IMR-90 (cell line): Measurements from ENCODE around the gene RARB. TPM values are rescaled to one million over a fixed set of nuclear protein-coding genes. Genes with fewer than 3 reads are reported as not detected.

ENCODE experiments used
- ATAC-seq: fragments of 200-7000 bp; cut with Tn5 transposase; 2 replicates; pipeline ENCODE4 v1.9.1; 2020; ENCODE audit warnings: low read depth, mild to moderate bottlenecking, moderate library complexity
- BruUV-seq: library from RNA; stranded (reverse); fragments of 400-500 nt; replicated peaks from 2 replicates; lab custom pipeline; 2021; lab: Mats Ljungman, UMichigan
- CTCF ChIA-PET: fragments of 300-600 bp; formaldehyde crosslinking; extraction: SDS; loops from one replicate; lab custom pipeline; 2021; ENCODE audit warnings: antibody characterized with exemption; lab: Yijun Ruan, JAX
- POLR2A ChIA-PET: fragments of 300-600 bp; sonication (Branson Sonifier 250); formaldehyde crosslinking; loops from one replicate; lab custom pipeline; 2022; ENCODE audit warnings: antibody characterized with exemption; ENCODE audit not compliant: unreplicated experiment; lab: Charles Lee
- DNase-seq: peaks from one replicate; pipeline ENCODE4 v3.0.0; 2013
- H2AFZ ChIP-seq: replicated peaks from 2 replicates; pipeline ENCODE3; 2013; ENCODE audit warnings: low read length, mild to moderate bottlenecking; ENCODE audit not compliant: poor library complexity
- H2AK5ac ChIP-seq: 2 replicates; pipeline ENCODE4 v1.6.1; 2013; ENCODE audit warnings: low read depth, low read length, inconsistent platforms
- H2AK9ac ChIP-seq: replicated peaks from 2 replicates; pipeline ENCODE3; 2013; ENCODE audit warnings: mild to moderate bottlenecking, low read depth, low read length, moderate library complexity; ENCODE audit not compliant: poor library complexity
- H2BK120ac ChIP-seq: 2 replicates; pipeline ENCODE4 v1.6.1; 2013; ENCODE audit warnings: low read depth, low read length, inconsistent platforms
- H2BK15ac ChIP-seq: 3 replicates; pipeline ENCODE4 v1.6.1; 2013; ENCODE audit warnings: low read depth, low read length, inconsistent platforms
- H2BK20ac ChIP-seq: 2 replicates; pipeline ENCODE4 v1.6.1; 2013; ENCODE audit warnings: low read depth, mild to moderate bottlenecking, inconsistent platforms, low read length, moderate library complexity
- H2BK5ac ChIP-seq: 2 replicates; pipeline ENCODE4 v1.6.1; 2013; ENCODE audit warnings: mild to moderate bottlenecking, low read depth, low read length, inconsistent platforms; ENCODE audit not compliant: poor library complexity, severe bottlenecking
- H3K14ac ChIP-seq: replicated peaks from 2 replicates; pipeline ENCODE4 v1.6.1; 2013; ENCODE audit warnings: low read depth, low read length, inconsistent platforms
- H3K18ac ChIP-seq: 2 replicates; pipeline ENCODE4 v1.6.1; 2013; ENCODE audit warnings: low read depth, low read length, control low read depth
- H3K23ac ChIP-seq: 2 replicates; pipeline ENCODE4 v1.6.1; 2013; ENCODE audit warnings: low read depth, low read length, inconsistent platforms
- H3K27ac ChIP-seq: 2 replicates; pipeline ENCODE4 v1.5.1; 2013; ENCODE audit warnings: mild to moderate bottlenecking, control low read depth, low read length; ENCODE audit not compliant: insufficient read depth
- H3K27me3 ChIP-seq: 2 replicates; pipeline ENCODE4 v1.6.1; 2013; ENCODE audit warnings: low read length; ENCODE audit not compliant: control insufficient read depth, insufficient read depth
- H3K36me3 ChIP-seq: 2 replicates; pipeline ENCODE4 v1.6.1; 2013; ENCODE audit warnings: low read length, mixed read lengths; ENCODE audit not compliant: control insufficient read depth, insufficient read depth
- H3K4ac ChIP-seq: 2 replicates; pipeline ENCODE4 v1.6.1; 2013; ENCODE audit warnings: low read depth, low read length, inconsistent platforms
- H3K4me1 ChIP-seq: 2 replicates; pipeline ENCODE4 v1.6.1; 2013; ENCODE audit warnings: low read length, mixed read lengths; ENCODE audit not compliant: control insufficient read depth, insufficient read depth
- H3K4me2 ChIP-seq: 2 replicates; pipeline ENCODE4 v1.6.1; 2013; ENCODE audit warnings: low read depth, mild to moderate bottlenecking, control low read depth, low read length, moderate library complexity
- H3K4me3 ChIP-seq: 2 replicates; pipeline ENCODE4 v1.5.1; 2013; ENCODE audit warnings: low read depth, mild to moderate bottlenecking, control low read depth, low read length, moderate library complexity; ENCODE audit not compliant: insufficient read depth
- H3K56ac ChIP-seq: 2 replicates; pipeline ENCODE4 v1.6.1; 2013; ENCODE audit warnings: low read length, inconsistent platforms; ENCODE audit not compliant: insufficient read depth; ENCODE audit errors: extremely low read depth
- H3K79me1 ChIP-seq, 2 experiments: 2 replicates each; pipeline ENCODE4 v1.6.1; 2013; ENCODE audit warnings: low read length in 2 of 2, inconsistent platforms in 1 of 2, low read depth in 1 of 2
- H3K9ac ChIP-seq: 2 replicates; pipeline ENCODE4 v1.6.1; 2013; ENCODE audit warnings: low read depth, low read length, control low read depth
- H3K9me1 ChIP-seq: 2 replicates; pipeline ENCODE4 v1.6.1; 2013; ENCODE audit warnings: low read length, inconsistent platforms; ENCODE audit not compliant: insufficient read depth
- H3K9me3 ChIP-seq: 2 replicates; pipeline ENCODE4 v1.6.1; 2013; ENCODE audit warnings: low read length; ENCODE audit not compliant: control insufficient read depth, insufficient read depth
- H4K20me1 ChIP-seq: 2 replicates; pipeline ENCODE4 v1.6.1; 2013; ENCODE audit warnings: low read length, inconsistent platforms; ENCODE audit not compliant: insufficient read depth
- H4K5ac ChIP-seq: 2 replicates; pipeline ENCODE4 v1.6.1; 2013; ENCODE audit warnings: mild to moderate bottlenecking, low read depth, low read length, control low read depth
- H4K8ac ChIP-seq, 2 experiments: 2 replicates each; pipeline ENCODE4 v1.6.1; 2013; ENCODE audit warnings: low read depth in 2 of 2, low read length in 2 of 2, control low read depth in 1 of 2, inconsistent platforms in 1 of 2
- H4K91ac ChIP-seq: 2 replicates; pipeline ENCODE4 v1.6.1; 2013; ENCODE audit warnings: low read depth, low read length, inconsistent platforms; ENCODE audit not compliant: insufficient read depth
- CEBPB ChIP-seq: IDR thresholded peaks from 2 replicates; pipeline ENCODE4 v1.6.1; 2012; ENCODE audit warnings: low read depth, low read length, improper control_type of control experiment
- CTCF ChIP-seq: conservative IDR thresholded peaks from 2 replicates; pipeline ENCODE4 v1.5.1; 2012; ENCODE audit warnings: mild to moderate bottlenecking, low read depth, low read length, improper control_type of control experiment
- ELK1 ChIP-seq: fragments of 150-350 bp; IDR thresholded peaks from 2 replicates; pipeline ENCODE4 v1.6.1; 2016; ENCODE audit warnings: low read depth, mild to moderate bottlenecking, low read length, moderate library complexity, borderline replicate concordance
- MAFK ChIP-seq: IDR thresholded peaks from 2 replicates; pipeline ENCODE4 v1.6.1; 2012; ENCODE audit warnings: low read depth, low read length, improper control_type of control experiment
- MXI1 ChIP-seq: IDR thresholded peaks from 2 replicates; pipeline ENCODE4 v1.6.1; 2012; ENCODE audit warnings: low read depth, mild to moderate bottlenecking, low read length, moderate library complexity, borderline replicate concordance
- RCOR1 ChIP-seq: IDR thresholded peaks from 2 replicates; pipeline ENCODE4 v1.6.1; 2012; ENCODE audit warnings: mild to moderate bottlenecking, low read length, improper control_type of control experiment; ENCODE audit not compliant: insufficient replicate concordance
- SMC3 ChIP-seq: fragments of 150-350 bp; IDR thresholded peaks from 2 replicates; pipeline ENCODE4 v1.6.1; 2016; ENCODE audit warnings: low read depth, mild to moderate bottlenecking, antibody characterized with exemption, low read length, moderate library complexity
- WGBS, 2 experiments: methylation state at CpG; one replicate each; pipeline versions ENCODE4 v1.1.5 to v1.1.7; 2013; ENCODE audit warnings: missing lambda C conversion rate in 2 of 2; ENCODE audit not compliant: insufficient read length in 1 of 2; ENCODE audit errors: extremely low coverage in 2 of 2; 5-methylcytosine and 5-hydroxymethylcytosine counted together
- dilution Hi-C: fragments of 300-500 bp; cut with HindIII; formaldehyde crosslinking; loops from one replicate; pipeline ENCODE4 v1.14.3; 2018; ENCODE audit warnings: low sequenced_read_pairs; ENCODE audit not compliant: unreplicated experiment
- in situ Hi-C: fragments of 300-500 bp; cut with MboI; formaldehyde crosslinking; loops from 3 replicates; pipeline ENCODE4 v1.14.3; 2019; ENCODE audit warnings: low sequenced_read_pairs, inconsistent platforms, mixed read lengths
- intact Hi-C: fragments of 100-400 bp; cut with micrococcal nuclease; formaldehyde crosslinking; loops from 2 replicates; pipeline ENCODE4 v1.10.0; 2022
- polyA plus RNA-seq, 3 experiments: library from polyadenylated mRNA; depleted of rRNA; stranded (reverse); fragments of >200 nt; gene quantifications; 2 replicates each; pipeline ENCODE4 v1.2.3, GENCODE V29; 2012; ENCODE audit warnings: low replicate concordance in 1 of 3
- total RNA-seq: library from RNA; depleted of rRNA; stranded (reverse); fragments of >200 nt; gene quantifications from 2 replicates; pipeline ENCODE4 v1.2.3, GENCODE V29; 2012

RARB gene
- total and polyA plus RNA-seq, 2 of the 4 experiments (the other 2 are of a cell fraction), result 0.53 to 1.4 TPM

- CTCF ChIA-PET, result no interaction called here
- POLR2A ChIA-PET, result no interaction called here
- Histone ChIP-seq H4K20me1 (no peaks in the 10 kb centered on the region), H2BK5ac (no peak overlapping the region), H2BK15ac (no peak overlapping the region), H2BK20ac (no peak overlapping the region), H3K9me1 (no peaks in the 10 kb centered on the region), H3K4me3 (no peak overlapping the region), H2AK5ac (no peak overlapping the region), H3K4ac (no peak overlapping the region), H2AK9ac (no peak overlapping the region), H3K18ac (no peak overlapping the region), H3K4me2 (no peak overlapping the region), H3K36me3 (no peaks in the 10 kb centered on the region), H3K4me1 (no peaks in the 10 kb centered on the region), H3K23ac (no peak overlapping the region), H3K9ac (no peak overlapping the region), H4K91ac (no peak overlapping the region), H4K8ac (no peak overlapping the region), H2BK120ac (no peak overlapping the region), H4K5ac (no peak overlapping the region), H3K27ac (no peak overlapping the region), H2AFZ (no peak overlapping the region), H3K56ac (no peak overlapping the region), H3K27me3 (no peaks in the 10 kb centered on the region), H3K9me3 (peaks cover 3% of the 10 kb centered on the region), H3K14ac (no peak overlapping the region), H3K79me1 (no peaks in the 10 kb centered on the region)
- in situ Hi-C loops (no loop called here), intact Hi-C loops (no loop called here), dilution Hi-C loops (no loop called here)
- ATAC-seq (no peak), DNase-seq (no peak)
- BruUV-seq, result no TSS peak
- TF ChIP-seq SMC3 (no peak), CEBPB (no peak), MAFK (no peak), CTCF (no peak), ELK1 (no peak), MXI1 (no peak), RCOR1 (no peak)
- no CpG with 5 or more reads among the region's 3 CpGs for WGBS, 2 experiments
These were observed 65.2 kb downstream of the RARB start for GRCh38 chr3:25493246-25493645.
